Dendritic cell treated with granulocyte-macrophage colony-stimulating factor and Interleukin-4, amounts not matched to agents 40 ng/mL and 50 ng/mL, for 4 days (primary cell): ENCODE measurements around the gene GTF2A1.
A peak's percentile ranks its signal among the peaks of the same experiment; 100 is the strongest.

Source experiments
- H3K27ac Mint-ChIP-seq: one replicate; pipeline ENCODE4 v1.8.0; 2022; ENCODE audit warnings: mild to moderate bottlenecking, mixed read lengths
- H3K27me3 Mint-ChIP-seq: one replicate; pipeline ENCODE4 v1.8.0; 2022; ENCODE audit warnings: mild to moderate bottlenecking, mixed read lengths
- H3K36me3 Mint-ChIP-seq: one replicate; pipeline ENCODE4 v1.8.0; 2022; ENCODE audit warnings: low read depth, mixed read lengths
- H3K4me1 Mint-ChIP-seq: one replicate; pipeline ENCODE4 v1.8.0; 2022; ENCODE audit warnings: low read depth, mixed read lengths
- H3K4me3 Mint-ChIP-seq: one replicate; pipeline ENCODE4 v1.8.0; 2022; ENCODE audit warnings: mild to moderate bottlenecking, moderate library complexity, mixed read lengths
- H3K9me3 Mint-ChIP-seq: one replicate; pipeline ENCODE4 v1.8.0; 2022; ENCODE audit warnings: mixed read lengths
- intact Hi-C: fragments of 100-400 bp; cut with micrococcal nuclease; formaldehyde crosslinking; loops from one replicate; pipeline ENCODE4 v1.15.0; 2022

GTF2A1 gene

GRCh38 chr14:81129242-81129641 is 91.5 kb downstream of the GTF2A1 start:
- H3K27ac Mint-ChIP-seq: no peak overlapping the region
- no peak overlapping the region for H3K4me3 Mint-ChIP-seq
- peaks cover 7% of the 10 kb centered on the region for H3K9me3 Mint-ChIP-seq
- H3K27me3 Mint-ChIP-seq: no peaks in the 10 kb centered on the region
- H3K36me3 Mint-ChIP-seq: no peaks in the 10 kb centered on the region
- peaks cover 5% of the 10 kb centered on the region for H3K4me1 Mint-ChIP-seq
- intact Hi-C loops: no loop called here

- peak overlapping the region; percentile 39 for H3K27ac Mint-ChIP-seq
- intact Hi-C loops: no loop called here
- no peaks in the 10 kb centered on the region for H3K36me3 Mint-ChIP-seq
- no peaks in the 10 kb centered on the region for H3K27me3 Mint-ChIP-seq
- H3K9me3 Mint-ChIP-seq: peaks cover 7% of the 10 kb centered on the region
- H3K4me1 Mint-ChIP-seq: peaks cover 5% of the 10 kb centered on the region
- no peak overlapping the region for H3K4me3 Mint-ChIP-seq
Measured at GRCh38 chr14:81127785-81128184, 93.0 kb downstream of the GTF2A1 start.

GRCh38 chr14:81125536-81125935 is 95.2 kb downstream of the GTF2A1 start:
- intact Hi-C loops: no loop called here
- H3K27ac Mint-ChIP-seq: no peak overlapping the region
- H3K4me3 Mint-ChIP-seq: no peak overlapping the region
- H3K27me3 Mint-ChIP-seq: no peaks in the 10 kb centered on the region
- H3K9me3 Mint-ChIP-seq: peaks cover 7% of the 10 kb centered on the region
- H3K4me1 Mint-ChIP-seq: peaks cover 25% of the 10 kb centered on the region
- no peaks in the 10 kb centered on the region for H3K36me3 Mint-ChIP-seq
